ENCODE measurements around the gene PLXNC1.
"Not testable (repeated sequence)": the region's sequence is repeated elsewhere in the genome, so short reads cannot be mapped to it uniquely, and the experiment has no call there.

PLXNC1 gene

DNA sequence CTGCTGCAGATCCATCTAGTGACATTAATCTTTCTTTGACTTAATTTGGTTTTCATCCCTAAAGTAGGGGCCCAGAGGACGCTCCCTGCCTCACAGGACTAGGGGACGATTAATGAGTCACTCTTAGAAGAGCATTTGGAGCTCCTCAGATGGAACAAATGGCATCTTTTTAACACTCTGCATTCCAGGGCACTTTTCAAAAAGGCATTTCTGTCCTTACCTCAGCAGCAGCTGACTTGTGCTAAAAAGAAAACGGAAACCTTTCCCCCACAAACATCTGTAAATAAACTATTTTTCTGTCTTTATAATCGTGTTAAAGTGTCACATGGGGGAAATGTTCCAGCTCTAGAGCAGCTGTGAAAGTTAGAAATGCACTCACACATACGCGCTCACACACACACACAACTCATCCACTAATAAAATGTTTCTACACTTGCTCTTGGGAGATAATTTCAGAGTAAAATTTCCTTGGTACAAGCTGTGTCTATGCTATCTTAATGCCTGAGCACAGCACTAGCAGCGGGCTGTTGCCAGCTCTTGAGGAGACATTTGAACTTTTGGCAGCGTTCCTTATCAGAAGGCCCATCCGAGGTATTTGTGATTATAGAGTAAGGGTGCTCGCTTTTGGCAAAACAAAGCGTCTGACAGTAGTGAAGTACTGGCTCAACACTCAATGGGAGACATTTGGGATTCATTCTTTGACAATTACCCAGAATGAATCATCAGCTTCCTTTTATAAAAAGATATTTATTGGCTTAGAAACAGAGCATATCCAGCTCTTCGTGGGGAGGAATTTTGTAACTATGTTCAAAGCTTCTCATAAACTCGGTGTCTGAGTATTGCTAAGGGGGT, 141.3 kb downstream of the PLXNC1 start:
- DNase-seq (ENCODE audit: low read depth, low spot score), result no peak

DNA sequence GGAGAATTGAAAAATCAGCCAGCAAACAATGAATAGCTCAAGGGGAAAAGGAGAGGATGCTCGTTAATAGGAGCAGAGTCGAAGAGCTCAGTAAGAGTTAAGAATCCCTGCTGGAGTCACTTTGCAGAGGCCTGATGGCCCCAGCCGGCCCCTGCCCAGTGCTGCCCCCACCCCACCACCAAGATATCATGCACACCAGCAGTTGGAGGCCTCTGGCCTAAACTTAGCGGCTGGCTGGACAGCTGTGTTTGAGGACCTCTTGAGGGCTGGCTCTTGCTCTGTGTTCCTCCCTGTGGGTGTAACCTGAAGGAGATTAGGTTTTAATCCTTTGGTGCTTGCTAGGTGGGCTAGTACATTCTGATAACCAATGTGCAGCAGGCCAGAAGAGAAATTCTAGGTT, 142.0 kb downstream of the PLXNC1 start:
- DNase-seq (ENCODE audit: low read depth, low spot score), result no peak

DNA sequence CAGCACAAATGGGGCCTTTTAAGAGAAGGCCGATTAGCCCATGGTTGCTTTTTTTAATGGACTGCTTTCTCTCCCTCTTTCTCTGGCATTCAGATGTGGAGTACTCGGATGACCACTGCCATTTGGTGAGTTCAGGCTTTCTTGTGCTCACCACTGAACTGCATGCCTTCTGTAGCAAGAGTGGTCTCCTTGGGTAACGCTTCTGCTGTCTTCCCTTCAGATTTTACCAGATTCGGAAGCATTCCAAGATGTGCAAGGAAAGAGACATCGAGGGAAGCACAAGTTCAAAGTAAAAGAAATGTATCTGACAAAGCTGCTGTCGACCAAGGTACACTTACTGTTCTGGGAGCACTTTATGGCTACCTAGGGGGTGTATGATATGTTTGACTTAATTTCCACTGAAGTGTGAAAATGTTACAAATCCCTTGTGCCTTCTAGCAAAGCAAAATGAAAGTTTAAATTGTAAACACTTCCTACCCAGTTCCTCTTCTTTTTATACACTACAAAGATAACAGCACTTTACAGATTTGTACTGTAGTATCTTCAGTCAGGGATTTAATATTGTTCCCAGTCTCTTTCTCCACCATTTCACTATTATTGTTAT, 148.8 kb downstream of the PLXNC1 start:
- no peak for DNase-seq (ENCODE audit: low read depth, low spot score)

DNA sequence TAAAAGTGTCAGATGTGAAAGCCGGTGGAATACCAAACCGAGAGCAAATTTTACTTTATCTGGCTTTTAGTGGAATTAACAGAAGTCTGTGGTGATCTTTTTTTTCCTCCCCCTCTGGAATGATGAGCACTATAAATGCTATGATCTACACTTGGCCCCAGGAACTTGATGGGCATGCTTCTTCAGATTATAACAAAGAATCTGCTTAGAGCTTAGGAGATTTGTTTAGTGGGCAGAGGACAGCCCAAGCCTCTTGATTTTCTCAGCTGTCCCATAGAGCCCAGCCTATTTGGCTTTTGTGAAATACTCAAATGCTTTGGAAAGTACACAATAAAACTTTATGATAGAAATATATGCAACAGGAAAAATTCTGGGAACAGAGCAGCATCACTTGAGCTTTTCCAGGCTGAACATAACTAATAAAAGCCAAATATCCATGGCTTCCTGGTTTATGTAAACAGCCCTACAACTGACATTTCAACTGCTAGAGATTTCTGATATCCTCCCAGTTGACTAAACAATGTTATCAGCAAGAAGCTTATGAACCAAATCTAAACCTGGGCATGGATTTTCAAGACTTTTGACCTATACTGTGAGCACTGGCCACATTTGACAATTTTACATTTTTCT, 149.6 kb downstream of the PLXNC1 start:
- DNase-seq (ENCODE audit: low read depth, low spot score), result no peak

DNA sequence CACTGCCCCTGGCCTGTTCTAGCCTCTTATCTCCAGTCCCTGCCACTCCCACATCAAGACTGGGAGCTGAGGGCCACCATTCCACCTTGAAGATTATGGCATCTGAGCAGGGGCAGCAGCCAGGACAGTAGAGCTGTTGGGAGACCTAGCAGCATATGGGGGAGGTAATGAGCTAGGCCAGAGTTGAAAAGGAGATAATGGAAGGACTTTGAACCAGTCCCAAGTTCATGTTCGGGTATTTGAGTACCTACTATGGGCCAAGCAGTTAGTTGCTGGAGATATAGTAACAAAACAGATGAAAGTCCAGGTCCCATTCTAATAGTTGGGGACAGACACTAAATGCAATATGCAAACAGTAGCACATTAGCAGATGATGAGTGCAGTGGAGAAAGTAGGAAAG, 151.5 kb downstream of the PLXNC1 start:
- DNase-seq (ENCODE audit: low read depth, low spot score), result no peak

DNA sequence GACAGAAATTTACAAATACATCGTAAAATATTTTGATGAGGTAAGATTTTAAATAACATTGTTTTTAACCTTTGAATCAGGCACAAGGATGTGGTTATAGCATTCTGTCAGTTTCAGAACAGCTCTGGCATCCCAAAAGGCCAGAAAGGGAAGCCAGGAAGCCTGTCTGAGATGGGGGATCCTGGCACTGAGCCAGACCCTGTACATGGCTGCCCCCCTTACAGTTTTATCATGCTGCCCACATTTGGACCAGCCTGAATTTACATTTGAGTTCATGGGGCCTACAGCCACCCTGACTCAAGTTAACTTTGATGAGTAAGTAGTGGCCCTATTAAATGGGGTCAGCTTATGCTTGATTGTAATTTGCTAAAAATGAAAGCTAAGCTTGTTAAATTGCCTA, 155.6 kb downstream of the PLXNC1 start:
- DNase-seq (ENCODE audit: low read depth, low spot score), result no peak

DNA sequence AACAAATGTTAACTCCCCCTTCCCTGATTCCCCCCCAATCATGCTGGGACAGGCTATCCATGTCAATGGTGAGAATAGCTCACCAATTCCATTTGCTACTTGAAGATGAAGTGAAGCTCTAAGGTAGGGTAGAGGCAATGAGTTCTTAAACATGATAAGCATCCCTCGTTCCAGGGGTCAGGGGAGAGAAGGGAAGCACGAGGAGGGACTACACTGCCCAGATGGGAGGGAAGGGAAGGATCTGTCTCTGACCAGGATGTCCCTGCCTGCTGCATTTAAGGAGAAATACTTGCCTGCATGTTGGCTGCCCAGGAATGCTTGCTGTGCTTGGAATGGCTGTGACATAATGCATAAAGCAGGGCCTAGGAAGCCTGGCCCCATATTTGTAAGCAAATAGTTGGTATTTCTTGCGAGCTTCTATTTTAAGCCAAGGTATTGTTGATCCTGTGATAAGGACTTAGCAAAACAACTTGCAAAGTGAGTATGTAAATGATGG, 156.2 kb downstream of the PLXNC1 start:
- DNase-seq (ENCODE audit: low read depth, low spot score), result no peak

DNA sequence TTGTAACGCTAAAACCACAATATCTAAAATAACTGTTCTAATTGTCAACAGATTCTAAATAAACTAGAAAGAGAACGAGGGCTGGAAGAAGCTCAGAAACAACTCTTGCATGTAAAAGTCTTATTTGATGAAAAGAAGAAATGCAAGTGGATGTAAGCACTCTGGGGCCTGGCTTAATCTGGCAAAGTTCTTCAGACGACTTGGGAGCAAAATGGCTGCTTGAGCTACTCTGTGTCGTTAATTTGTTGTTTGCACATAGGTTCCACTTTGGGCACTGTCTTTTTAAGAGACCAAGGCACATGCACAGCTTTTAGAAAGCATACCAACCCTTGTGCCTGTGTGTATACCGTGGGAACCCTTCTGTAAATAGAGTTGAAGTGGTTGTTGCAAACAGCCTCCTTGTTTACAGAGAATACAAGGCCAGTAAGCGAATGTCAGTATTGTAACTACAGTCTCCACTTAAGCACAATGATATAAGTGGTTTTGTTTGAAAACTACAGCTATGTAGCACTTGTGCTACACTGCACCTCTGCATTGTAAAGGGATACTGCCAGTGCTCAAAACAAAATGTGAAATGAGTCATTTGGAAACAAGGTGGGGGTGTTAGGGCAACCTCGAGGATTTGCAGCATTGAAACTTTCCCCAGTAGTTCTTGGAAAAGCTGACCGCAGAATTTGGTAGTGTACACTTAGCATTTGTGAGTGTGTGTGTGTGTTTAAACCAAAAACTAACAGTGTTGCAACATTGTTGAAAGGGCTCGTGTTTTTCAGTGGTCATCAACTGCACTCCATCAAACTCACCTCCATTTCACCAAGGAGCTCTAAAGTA, 157.0 kb downstream of the PLXNC1 start:
- DNase-seq (ENCODE audit: low read depth, low spot score), result no peak

DNA sequence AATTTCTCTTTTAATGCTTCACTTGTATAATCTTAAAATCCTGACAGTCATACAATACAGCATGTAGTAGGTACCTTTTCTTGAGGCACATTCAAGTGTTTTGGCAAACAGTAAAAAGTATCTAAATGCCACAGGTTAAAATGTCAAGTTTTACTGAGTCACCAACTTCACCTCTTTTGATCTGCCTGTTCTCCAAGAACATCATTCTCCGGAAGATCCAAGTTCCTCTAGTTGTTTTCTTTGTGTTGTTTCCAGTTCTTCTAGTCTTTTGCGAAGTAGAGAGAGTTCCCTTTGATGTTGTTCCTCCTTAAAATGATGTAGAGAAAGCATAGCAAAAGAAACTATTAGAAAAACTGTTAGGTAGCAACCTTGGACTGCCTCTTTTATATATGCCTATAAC, 160.2 kb downstream of the PLXNC1 start:
- no peak for DNase-seq (ENCODE audit: low read depth, low spot score)

DNA sequence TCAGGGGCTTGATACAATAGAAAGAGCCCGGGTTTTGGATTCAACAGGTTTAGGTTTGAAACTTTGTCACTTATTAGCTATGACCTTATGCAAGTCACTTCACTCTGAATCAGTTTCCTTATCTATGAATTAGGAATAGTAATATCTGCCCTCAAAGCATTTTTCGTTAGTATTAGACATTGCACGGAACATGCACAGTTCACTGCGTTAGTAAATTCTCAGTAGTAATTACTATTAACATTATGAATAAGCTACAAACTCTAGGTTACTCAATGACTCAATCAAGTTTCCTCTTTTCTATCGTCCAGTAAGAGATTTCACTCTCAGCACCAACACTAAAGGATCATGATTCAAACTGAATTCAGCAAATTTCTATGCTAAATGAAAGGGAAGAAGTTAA, 161.0 kb downstream of the PLXNC1 start:
- DNase-seq (ENCODE audit: low read depth, low spot score), result no peak

DNA sequence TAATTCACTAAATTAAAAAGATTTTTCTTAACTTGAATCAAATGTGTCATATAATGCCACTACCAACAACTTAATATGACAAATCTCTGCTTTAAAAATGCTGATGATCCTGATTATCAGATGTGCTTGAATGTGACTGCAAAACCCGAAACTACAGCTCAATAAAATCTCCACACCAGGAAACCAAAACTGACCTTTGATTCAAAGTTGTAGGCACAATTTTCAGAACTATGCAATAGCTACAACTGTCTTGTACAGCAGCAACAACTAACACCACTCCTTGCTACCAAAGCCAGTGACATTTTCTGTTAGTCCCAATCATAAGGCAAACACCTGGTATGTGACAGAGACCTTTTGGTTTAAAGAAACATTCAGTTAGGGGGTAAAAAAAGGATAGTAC, 164.0 kb downstream of the PLXNC1 start:
- DNase-seq (ENCODE audit: low read depth, low spot score), result no peak

DNA sequence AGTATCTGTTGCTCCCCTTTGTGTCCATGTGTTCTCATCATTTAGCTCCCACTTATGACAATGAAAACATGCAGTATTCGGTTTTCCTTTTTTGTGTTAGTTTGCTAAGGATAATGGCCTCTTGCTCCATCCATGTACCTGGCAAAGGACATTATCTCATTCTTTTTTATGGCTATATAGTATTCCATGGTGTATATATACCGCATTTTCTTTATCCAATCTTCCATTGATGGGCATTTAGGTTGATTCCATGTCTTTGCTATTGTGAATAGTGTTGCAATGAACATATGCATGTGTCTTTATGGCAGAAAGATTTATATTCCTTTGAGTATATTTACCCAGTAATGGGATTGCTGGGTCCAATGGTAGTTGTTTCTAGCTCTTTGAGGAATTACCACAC, 168.2 kb downstream of the PLXNC1 start:
- DNase-seq (ENCODE audit: low read depth, low spot score), result not testable (repeated sequence)

DNA sequence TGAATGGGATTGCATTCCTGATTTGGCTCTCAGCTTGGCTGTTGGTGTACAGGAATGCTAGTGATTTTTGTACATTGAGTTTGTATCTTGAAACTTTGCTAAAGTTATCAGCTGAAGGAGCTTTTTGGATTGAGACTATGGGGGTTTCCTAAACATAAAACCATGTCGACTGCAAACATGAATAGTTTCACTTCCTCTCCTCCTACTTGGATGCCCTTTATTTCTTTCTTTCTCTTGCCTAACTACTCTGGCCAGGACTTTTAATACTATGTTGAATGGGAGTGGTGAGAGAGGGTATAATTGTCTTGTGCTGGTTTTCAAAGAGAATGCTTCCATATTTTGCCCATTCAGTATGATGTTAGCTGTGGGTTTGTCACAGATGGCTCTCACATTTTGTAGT, 169.8 kb downstream of the PLXNC1 start:
- no peak for DNase-seq (ENCODE audit: low read depth, low spot score)

DNA sequence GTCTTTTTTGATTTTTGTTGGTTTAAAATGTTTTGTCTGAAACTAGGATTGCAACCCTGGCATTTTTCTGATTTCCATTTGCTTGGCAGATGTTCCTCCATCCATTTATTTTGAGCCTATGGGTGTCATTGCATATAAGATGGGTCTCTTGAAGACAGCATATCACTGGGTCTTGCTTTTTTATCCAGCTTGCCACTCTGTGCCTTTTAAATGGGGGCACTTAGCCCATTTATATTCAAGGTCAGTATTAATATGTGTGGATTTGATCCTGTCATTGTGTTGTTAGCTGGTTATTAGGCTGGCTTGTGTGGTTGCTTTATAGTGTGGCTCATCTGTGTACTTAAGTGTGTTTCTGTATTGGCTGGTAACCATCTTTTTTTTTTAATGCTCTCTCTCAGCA, 171.7 kb downstream of the PLXNC1 start:
- no peak for DNase-seq (ENCODE audit: low read depth, low spot score)

DNA sequence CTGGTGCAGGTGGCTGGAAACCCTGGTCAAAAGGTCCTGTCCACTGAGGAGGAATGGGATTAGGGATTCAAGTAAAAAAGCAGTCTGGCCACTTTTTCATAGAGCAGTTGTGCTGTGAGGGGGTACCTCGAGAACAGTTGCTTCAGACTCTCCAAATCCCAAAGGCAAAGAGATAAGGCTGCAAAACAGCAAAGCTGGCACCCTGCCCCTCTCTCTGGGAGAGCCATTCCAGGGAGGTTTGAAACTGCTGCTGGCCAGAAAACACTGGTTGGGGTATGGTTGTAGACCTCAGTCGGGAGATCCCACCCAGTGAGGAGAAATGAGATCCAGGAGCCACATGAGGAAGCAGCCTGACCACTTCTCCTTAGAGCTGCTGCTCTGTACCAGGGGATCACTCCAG, 174.0 kb downstream of the PLXNC1 start:
- DNase-seq (ENCODE audit: low read depth, low spot score), result no peak

DNA sequence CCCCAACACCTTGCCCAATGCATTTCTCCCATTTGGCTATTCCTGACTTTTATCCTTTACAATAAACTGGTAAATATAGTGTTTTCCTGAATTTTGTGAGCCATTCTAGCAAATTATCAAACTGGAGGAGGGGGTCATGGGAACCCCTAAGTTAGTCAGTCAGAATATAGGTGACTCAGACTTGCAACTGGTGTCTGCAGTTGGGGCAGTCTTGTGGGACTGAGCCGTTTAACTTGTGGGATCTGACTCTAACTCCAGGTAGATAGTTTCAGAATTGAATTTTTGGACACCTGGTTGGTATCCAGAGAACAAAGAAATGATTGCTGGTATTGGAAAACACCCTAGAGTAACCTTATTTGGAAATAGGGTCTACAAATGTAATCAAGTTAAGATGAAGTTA, 177.9 kb downstream of the PLXNC1 start:
- no peak for DNase-seq (ENCODE audit: low read depth, low spot score)

DNA sequence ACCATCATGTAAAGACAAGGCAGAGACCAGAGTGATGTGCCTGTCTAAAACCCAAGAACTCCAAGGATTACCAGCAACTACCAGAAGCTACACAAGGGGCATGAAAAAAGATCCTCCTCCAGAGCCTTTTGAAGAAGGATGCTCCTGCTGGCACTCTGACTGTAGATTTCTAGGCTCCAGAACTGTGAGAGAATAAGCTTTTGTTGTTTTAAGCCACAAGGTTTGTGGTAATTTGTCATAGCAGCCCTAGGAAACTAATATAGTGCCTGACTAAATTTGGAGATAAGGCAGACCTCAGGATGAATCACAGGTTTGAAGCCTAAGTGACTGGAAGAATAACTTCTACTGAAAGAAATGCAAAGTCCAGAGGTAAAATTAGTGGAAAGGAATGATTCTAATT, 178.3 kb downstream of the PLXNC1 start:
- DNase-seq (ENCODE audit: low read depth, low spot score), result no peak

DNA sequence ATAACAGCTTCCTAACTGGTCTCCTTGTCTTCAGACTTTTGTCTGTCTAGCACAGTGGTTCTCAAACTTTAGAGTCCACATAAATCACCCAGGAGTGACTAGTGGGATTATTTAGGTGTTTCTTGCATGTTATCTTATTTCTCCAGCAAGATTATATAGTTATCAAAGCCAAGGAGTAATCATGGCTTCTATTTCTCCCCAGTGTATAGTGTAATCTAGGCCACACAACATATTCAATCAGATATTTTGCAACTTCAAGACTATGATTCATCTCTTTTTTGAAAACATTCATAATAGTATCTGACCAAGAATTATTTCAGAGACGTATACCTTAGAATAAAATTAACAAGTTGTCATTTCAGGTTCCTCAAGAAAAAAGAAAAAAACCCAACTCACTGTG, 179.4 kb downstream of the PLXNC1 start:
- DNase-seq (ENCODE audit: low read depth, low spot score), result no peak

DNA sequence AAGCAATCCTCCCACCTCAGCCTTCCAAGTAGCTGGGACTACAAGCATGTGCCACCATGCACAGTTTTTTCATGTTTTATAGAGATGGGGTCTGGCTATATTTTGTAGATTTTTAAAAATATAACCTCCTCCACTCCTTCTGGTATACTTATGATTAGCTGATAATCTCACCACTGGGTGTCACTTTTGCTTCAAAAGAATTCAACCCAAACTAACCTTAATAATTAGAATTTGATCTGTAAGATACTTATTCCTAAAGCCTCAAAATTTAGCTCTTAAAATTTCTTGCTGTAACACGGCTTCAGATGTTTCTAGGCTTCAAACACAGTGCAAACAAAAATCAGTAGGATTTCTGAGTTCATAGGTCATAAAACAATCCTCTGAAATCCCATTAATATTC, 181.0 kb downstream of the PLXNC1 start:
- DNase-seq (ENCODE audit: low read depth, low spot score), result no peak

DNA sequence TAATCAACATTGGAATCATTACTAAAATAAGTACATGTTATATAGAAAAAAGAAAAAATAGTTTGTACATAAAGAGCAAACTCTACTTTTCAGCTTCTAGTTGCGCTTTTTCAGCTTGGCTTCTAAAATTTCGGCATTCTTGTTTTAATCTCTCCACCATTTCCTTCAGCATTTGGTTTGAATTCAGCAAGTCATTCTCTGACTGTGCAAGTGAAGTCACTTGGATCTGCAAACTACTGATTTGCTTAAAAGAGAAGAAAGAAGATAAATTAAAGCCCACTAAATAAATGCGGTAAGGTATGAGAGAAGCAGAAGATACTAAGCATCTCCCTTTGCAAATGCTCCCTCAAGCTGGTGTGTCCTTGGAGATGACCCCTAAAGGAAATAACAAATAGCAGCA, 185.0 kb downstream of the PLXNC1 start:
- no peak for DNase-seq (ENCODE audit: low read depth, low spot score)

DNA sequence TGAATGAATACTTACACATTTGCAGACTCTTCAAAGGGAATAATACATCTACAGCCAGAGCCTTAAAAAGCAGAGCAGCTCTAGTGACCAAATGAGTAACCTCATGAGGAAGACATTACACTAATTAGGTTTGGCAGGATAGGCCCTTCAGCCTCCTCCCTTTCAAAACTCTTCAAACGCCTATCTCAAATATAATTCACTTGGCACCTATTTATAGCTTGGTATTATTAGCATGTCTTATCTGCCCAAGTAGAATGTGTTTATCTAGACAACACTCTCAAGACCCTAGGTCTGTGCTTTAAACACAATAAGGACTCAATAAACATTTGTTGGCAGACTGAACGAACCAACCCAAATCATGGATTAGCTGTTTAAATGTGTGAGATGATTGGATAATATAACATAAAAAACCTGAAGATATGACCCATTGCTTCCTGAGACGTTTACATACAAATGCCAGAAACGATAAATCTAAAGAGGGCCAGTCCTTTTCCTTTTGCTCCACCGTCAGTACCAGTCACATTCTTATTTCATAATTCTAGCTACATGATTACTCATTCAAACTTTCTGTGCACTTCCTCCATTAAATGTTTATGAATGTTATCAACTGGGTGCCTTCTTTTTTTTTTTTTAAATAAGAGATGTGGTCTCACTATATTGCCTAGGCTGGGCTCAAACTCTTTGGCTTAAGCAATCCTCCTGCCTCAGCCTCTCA, 188.0 kb downstream of the PLXNC1 start:
- DNase-seq (ENCODE audit: low read depth, low spot score), result no peak

All from activated naive CD8-positive, alpha-beta T cell treated with anti-CD3 and anti-CD28 coated beads, Interleukin-2, amount 50 U/mL, for 16 hours (primary cell).